ENCODE results near the gene ZNF578.

DNA sequence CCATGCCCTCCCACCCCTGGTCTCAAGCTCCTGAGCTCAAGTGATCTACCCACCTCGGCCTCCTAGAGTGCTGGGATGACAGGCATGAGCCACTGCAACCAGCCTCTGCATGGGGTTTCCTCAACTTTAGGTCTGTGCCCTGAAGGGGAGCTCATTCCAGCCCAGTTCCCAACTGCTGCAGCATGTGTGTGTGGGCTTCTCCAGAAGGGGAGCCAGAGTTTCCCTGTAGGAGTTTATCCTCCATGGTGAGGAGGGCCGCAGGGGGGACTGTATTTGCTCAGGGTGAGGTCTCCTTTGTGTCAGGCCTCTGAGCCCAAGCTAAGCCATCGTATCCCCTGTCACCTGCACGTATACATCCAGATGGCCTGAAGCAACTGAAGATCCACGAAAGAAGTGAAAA lies 62.8 kb downstream of the ZNF578 start:
- TF ChIP-seq, protein P1, sequence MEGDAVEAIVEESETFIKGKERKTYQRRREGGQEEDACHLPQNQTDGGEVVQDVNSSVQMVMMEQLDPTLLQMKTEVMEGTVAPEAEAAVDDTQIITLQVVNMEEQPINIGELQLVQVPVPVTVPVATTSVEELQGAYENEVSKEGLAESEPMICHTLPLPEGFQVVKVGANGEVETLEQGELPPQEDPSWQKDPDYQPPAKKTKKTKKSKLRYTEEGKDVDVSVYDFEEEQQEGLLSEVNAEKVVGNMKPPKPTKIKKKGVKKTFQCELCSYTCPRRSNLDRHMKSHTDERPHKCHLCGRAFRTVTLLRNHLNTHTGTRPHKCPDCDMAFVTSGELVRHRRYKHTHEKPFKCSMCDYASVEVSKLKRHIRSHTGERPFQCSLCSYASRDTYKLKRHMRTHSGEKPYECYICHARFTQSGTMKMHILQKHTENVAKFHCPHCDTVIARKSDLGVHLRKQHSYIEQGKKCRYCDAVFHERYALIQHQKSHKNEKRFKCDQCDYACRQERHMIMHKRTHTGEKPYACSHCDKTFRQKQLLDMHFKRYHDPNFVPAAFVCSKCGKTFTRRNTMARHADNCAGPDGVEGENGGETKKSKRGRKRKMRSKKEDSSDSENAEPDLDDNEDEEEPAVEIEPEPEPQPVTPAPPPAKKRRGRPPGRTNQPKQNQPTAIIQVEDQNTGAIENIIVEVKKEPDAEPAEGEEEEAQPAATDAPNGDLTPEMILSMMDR (IDR thresholded peaks at IDR 0.05; ENCODE audit: low read length), result no peak
- TF ChIP-seq EZH2 (optimal IDR thresholded peaks at IDR 0.05; ENCODE audit: low read depth, low read length), result no peak

All from MM.1S (cell line).